A673 (cell line): ENCODE results near the gene STMN3. TPM values are rescaled to one million over a fixed set of nuclear protein-coding genes. Genes with fewer than 3 reads are reported as not detected.

Source experiments
- BruUV-seq: library from RNA; stranded (reverse); fragments of 400-500 nt; replicated peaks from 2 replicates; lab custom pipeline; 2021; lab: Mats Ljungman, UMichigan
- CTCF ChIA-PET: fragments of 300-600 bp; sonication (Branson Sonifier 250); formaldehyde crosslinking; loops from one replicate; lab custom pipeline; 2022; ENCODE audit warnings: antibody characterized with exemption; lab: Charles Lee
- POLR2A ChIA-PET: fragments of 300-600 bp; sonication (Branson Sonifier 250); formaldehyde crosslinking; loops from one replicate; lab custom pipeline; 2022; ENCODE audit warnings: antibody characterized with exemption; ENCODE audit not compliant: low non-redundant PET; lab: Charles Lee
- DNase-seq: peaks from one replicate; pipeline ENCODE4 v3.0.0-alpha.2; 2015; ENCODE audit warnings: low spot score
- H3K27ac ChIP-seq: fragments of 200-600 bp; sonication (generic); 2 replicates; pipeline ENCODE4 v1.5.1; 2016; ENCODE audit warnings: mixed run types, low read depth, mild to moderate bottlenecking, mixed read lengths, antibody characterized with exemption, low read length; ENCODE audit not compliant: poor library complexity, severe bottlenecking
- H3K27me3 ChIP-seq: fragments of 200-600 bp; sonication (generic); replicated peaks from 2 replicates; pipeline ENCODE4 v1.6.1; 2017; ENCODE audit warnings: mixed run types, low read depth, mild to moderate bottlenecking, mixed read lengths, antibody characterized with exemption, low read length; ENCODE audit not compliant: insufficient read depth, poor library complexity
- H3K36me3 ChIP-seq: fragments of 200-600 bp; sonication (generic); 2 replicates; pipeline ENCODE4 v1.6.1; 2016; ENCODE audit warnings: mixed run types, mild to moderate bottlenecking, mixed read lengths, antibody characterized with exemption, low read length; ENCODE audit not compliant: insufficient read depth, poor library complexity, severe bottlenecking
- H3K4me1 ChIP-seq: fragments of 200-600 bp; sonication (generic); 2 replicates; pipeline ENCODE4 v1.6.1; 2017; ENCODE audit warnings: mixed run types, mild to moderate bottlenecking, mixed read lengths, antibody characterized with exemption, low read length; ENCODE audit not compliant: insufficient read depth, poor library complexity, severe bottlenecking
- H3K4me3 ChIP-seq: fragments of 200-600 bp; sonication (generic); 2 replicates; pipeline ENCODE4 v1.5.1; 2016; ENCODE audit warnings: low read depth, mixed run types, mild to moderate bottlenecking, mixed read lengths, low read length; ENCODE audit not compliant: poor library complexity, severe bottlenecking
- H3K9me3 ChIP-seq: fragments of 200-600 bp; sonication (generic); 2 replicates; pipeline ENCODE4 v1.6.1; 2016; ENCODE audit warnings: mixed run types, low read depth, mild to moderate bottlenecking, mixed read lengths, antibody characterized with exemption, low read length; ENCODE audit not compliant: poor library complexity, severe bottlenecking
- EZH2 ChIP-seq: fragments of 200-600 bp; sonication (generic); IDR thresholded peaks from 2 replicates; pipeline ENCODE4 v1.6.1; 2017; ENCODE audit warnings: borderline replicate concordance, low read depth, mild to moderate bottlenecking, mixed read lengths, antibody characterized with exemption, low read length; ENCODE audit not compliant: poor library complexity, severe bottlenecking
- intact Hi-C: fragments of 100-400 bp; cut with micrococcal nuclease; formaldehyde crosslinking; loops from one replicate; pipeline ENCODE4 v1.10.0; 2022; ENCODE audit not compliant: unreplicated experiment
- total RNA-seq: library from RNA; stranded (reverse); gene quantifications from 2 replicates; pipeline ENCODE4 v1.2.3, GENCODE V29; 2021
- TF ChIP-seq, protein P1 (sequence below): fragments of 300-800, 200-600 bp; sonication (generic); conservative IDR thresholded peaks from 2 replicates; pipeline ENCODE4 v1.5.1; 2017; ENCODE audit warnings: low read depth, mild to moderate bottlenecking, antibody characterized with exemption, low read length, moderate library complexity, mixed read lengths

STMN3 gene
- total RNA-seq, 1 experiment from 2014 or later, result 115 TPM

DNA sequence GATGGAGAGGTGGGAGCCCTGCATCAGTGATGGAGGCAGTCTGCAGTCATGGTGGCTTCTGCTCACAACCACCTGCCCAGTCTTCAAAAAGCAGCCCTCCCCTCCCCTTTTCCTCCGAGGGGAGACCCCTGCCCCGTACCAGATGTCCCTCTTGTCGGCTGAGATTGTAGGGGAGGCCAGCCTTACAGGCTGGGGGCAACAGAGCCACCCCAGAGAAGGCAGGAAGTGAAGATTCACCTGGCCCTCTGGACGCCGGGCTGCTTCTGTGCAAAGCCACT is 47.8 kb upstream of the STMN3 start:
- intact Hi-C loops, result no loop called here
- no peak overlapping the region for H3K27ac ChIP-seq
- ChIA-PET CTCF (no interaction called here), POLR2A (interaction anchor here (0.8 kb wide), 1 partner anchor 13 kb away, joined by 28 read pairs; no protein-coding TSS in a partner anchor)
- H3K4me1 ChIP-seq, result peaks cover 16% of the 10 kb centered on the region
- no peak for DNase-seq
- peaks cover 15% of the 10 kb centered on the region for H3K36me3 ChIP-seq
- no TSS peak for BruUV-seq
- no peaks in the 10 kb centered on the region for H3K27me3 ChIP-seq
- TF ChIP-seq EZH2, result no peak
- TF ChIP-seq, protein P1, sequence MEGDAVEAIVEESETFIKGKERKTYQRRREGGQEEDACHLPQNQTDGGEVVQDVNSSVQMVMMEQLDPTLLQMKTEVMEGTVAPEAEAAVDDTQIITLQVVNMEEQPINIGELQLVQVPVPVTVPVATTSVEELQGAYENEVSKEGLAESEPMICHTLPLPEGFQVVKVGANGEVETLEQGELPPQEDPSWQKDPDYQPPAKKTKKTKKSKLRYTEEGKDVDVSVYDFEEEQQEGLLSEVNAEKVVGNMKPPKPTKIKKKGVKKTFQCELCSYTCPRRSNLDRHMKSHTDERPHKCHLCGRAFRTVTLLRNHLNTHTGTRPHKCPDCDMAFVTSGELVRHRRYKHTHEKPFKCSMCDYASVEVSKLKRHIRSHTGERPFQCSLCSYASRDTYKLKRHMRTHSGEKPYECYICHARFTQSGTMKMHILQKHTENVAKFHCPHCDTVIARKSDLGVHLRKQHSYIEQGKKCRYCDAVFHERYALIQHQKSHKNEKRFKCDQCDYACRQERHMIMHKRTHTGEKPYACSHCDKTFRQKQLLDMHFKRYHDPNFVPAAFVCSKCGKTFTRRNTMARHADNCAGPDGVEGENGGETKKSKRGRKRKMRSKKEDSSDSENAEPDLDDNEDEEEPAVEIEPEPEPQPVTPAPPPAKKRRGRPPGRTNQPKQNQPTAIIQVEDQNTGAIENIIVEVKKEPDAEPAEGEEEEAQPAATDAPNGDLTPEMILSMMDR, result no peak
- H3K4me3 ChIP-seq, result no peak overlapping the region
- no peaks in the 10 kb centered on the region for H3K9me3 ChIP-seq

DNA sequence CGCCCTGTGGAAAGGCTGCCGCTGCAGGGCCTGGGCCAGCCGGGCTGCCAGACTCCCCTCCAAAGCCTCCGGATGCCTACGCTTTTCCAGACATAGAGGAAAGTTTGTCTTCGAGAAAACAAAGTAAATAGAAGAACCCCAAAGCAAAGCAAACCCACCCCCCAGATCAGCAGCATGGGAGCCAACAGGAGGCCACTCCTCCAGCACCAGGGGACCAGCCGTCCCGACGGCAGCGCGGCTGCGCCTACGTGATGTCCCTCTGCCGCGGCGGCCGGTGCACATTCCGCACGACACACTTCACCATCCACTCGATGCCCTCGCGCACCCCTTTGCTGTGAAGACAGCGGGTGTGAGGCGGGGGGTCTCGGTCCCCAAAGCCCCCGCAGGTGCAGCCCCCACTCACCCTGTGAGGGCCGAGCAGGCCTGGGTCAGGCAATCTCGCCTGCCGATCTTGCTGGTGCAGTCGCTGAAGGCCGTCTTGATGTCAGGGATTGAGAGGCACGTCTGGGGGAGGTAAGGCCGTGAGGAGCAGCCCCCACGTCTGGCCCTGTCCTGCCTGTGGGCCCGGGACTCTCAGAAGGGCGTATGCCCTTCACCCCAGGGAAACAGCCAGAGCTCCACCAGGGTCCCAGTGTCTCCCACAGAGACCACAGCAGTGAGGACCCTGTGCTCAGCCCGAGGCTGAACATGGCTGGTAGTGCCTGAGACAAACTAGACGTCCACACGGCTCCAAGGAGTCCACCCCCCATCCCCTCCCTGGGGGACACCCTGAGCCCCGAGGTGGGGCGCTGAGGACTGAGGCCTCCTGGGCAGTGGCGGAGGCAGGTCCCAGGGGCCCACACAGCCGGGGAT is 47.2 kb upstream of the STMN3 start:
- Histone ChIP-seq H3K27me3 (no peaks in the 10 kb centered on the region), H3K36me3 (peaks cover 12% of the 10 kb centered on the region), H3K4me3 (no peak overlapping the region), H3K27ac (no peak overlapping the region), H3K4me1 (peaks cover 16% of the 10 kb centered on the region), H3K9me3 (no peaks in the 10 kb centered on the region)
- ChIA-PET POLR2A (no interaction called here), CTCF (no interaction called here)
- DNase-seq, result no peak
- no peak for TF ChIP-seq EZH2
- TF ChIP-seq, protein P1, result no peak
- no TSS peak for BruUV-seq
- intact Hi-C loops, result no loop called here

DNA sequence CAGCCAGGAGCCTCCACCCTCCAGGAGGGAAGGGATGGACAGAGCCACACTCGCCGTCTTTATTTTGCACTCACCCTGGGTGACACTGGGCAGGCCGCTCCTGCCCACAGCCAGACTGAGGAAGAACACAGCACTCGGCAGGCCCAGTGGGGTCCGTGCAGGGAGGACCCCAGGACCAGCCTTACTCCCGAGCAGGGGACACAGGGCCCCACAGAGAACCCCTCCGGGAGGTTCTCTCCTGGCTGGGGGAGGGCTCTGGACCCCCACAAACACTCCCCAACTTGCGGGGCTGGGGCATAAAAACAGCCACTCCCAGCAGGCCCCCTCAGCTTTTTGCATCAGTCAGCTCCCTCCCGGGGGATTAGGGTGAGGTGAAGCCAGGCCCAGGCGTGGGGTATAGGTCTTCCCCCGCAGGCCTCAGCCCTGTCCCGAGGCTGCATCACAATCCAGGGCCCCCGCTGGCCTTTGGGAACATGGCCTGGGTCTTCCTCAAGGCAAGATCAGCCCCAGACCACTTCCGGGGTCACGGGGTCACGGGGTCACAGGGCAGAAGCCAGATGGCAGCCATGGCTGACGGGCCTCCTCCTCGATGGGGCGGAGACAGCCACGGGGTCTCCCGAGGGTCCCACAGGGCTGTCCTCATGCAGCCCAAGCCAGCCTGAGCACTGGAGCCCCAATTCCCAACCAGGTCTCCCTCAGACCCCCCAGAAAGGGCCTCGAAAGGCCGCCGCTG is 46.4 kb upstream of the STMN3 start:
- H3K9me3 ChIP-seq, result no peaks in the 10 kb centered on the region
- TF ChIP-seq EZH2, result no peak
- TF ChIP-seq, protein P1, result no peak
- H3K4me1 ChIP-seq, result peaks cover 16% of the 10 kb centered on the region
- H3K27ac ChIP-seq, result peak overlapping the region; percentile 65
- CTCF ChIA-PET, result no interaction called here
- BruUV-seq, result TSS peak; percentile 51
- intact Hi-C loops, result no loop called here
- POLR2A ChIA-PET, result no interaction called here
- H3K27me3 ChIP-seq, result no peaks in the 10 kb centered on the region
- peaks cover 7% of the 10 kb centered on the region for H3K36me3 ChIP-seq
- H3K4me3 ChIP-seq, result no peak overlapping the region
- DNase-seq, result no peak
